ENCODE results near the gene NCDN.
"Not testable (repeated sequence)": the region's sequence is repeated elsewhere in the genome, so short reads cannot be mapped to it uniquely, and the experiment has no call there.

Gene NCDN

GRCh38 chr1:35571263-35571662, 13.7 kb downstream of the NCDN start:
- H3K27me3 ChIP-seq (ENCODE audit: insufficient read depth, low read length), result peaks cover 67% of the 10 kb centered on the region
- H3K9me3 ChIP-seq (ENCODE audit: insufficient read depth, low read depth, low read length), result no peaks in the 10 kb centered on the region
- no peak overlapping the region for H3K9ac ChIP-seq (ENCODE audit: low read depth, low read length)
- WGBS, result 87% methylated on average over 8 of the region's 8 CpGs
- no peak overlapping the region for H3K27ac ChIP-seq (ENCODE audit: low read depth, low read length)
- 0 out of 2 replicates have a peak, but pooled peaks cover under 1% of the 10 kb centered on the region for H3K4me1 ChIP-seq (ENCODE audit: insufficient read depth, low read length)
- no peak overlapping the region for H3K4me3 ChIP-seq (ENCODE audit: low read length)
- peaks cover 7% of the 10 kb centered on the region for H3K36me3 ChIP-seq (ENCODE audit: insufficient read depth, low read length)

DNA sequence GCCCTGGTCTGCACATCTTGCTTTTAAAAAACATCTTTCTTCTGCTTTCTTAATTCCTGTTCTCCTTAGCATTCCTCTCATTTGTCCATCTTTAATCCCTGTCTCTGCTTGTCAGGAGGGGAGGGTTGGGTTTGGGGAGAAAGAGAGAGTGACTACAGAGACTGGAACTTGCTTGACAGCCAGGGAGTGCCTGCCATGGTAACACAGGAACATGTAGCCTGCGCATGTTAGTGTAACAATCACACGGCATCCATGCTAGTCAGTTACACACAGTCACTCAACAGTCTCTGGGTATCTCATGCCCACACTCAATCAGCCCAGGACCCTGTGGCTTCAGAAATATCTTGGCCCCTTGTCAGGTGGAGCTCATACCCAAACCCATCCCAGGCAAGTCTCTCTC, 14.7 kb downstream of the NCDN start:
- Histone ChIP-seq H3K4me3 (ENCODE audit: low read length) (no peak overlapping the region), H3K27ac (ENCODE audit: low read depth, low read length) (no peak overlapping the region), H3K4me1 (ENCODE audit: insufficient read depth, low read length) (0 out of 2 replicates have a peak, but pooled peaks cover 2% of the 10 kb centered on the region), H3K9ac (ENCODE audit: low read depth, low read length) (no peak overlapping the region), H3K27me3 (ENCODE audit: insufficient read depth, low read length) (peaks cover 77% of the 10 kb centered on the region), H3K9me3 (ENCODE audit: insufficient read depth, low read depth, low read length) (no peaks in the 10 kb centered on the region), H3K36me3 (ENCODE audit: insufficient read depth, low read length) (no peaks in the 10 kb centered on the region)
- WGBS, result 93% methylated on average over 2 of the region's 2 CpGs

DNA sequence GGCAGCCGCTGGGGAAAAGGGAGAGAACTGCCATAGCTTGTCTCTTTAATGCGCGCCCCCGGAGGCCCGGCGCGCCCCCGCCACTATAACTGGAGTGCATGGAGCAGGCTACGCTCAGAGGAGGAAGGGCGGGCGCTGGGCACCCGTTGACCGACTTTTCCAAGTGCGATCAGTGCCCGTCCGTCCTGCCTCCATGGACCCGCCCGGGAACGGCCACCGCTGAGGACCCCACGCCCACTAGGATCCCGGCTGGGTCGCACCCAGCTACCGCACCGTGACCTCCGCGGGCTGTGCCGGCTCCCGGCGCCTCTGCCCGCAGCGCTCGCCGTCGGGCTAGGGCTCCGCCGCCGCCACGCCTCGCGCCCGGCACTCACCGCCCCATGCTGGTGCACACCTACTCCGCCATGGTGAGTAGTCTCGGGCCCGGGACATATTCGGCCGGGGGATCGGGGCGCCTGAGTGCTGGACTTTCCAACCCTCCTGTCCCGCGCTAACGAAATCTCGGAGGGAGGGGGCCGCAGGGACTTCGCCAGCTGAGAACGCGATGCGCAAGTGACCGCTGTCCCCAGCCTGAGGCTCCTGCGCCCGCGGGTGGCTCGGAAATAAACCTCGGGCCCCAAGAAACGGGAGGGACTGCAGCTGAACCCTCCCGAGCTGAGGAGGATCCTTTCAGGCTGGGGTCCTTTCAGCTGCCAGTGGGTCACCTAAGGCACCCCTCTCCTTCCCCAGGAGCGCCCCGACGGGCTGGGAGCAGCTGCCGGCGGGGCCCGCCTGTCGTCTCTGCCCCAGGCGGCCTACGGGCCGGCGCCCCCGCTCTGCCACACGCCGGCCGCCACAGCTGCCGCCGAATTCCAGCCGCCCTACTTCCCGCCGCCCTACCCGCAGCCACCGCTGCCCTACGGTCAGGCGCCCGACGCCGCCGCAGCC, 15.9 kb downstream of the NCDN start, which contains the start of gene TFAP2E:
Gene TFAP2E, plus strand, starts transcription at position 117 of the 927 bp plus-strand sequence. Its CDS starts 264 bp downstream, at position 381.
- H3K9ac ChIP-seq (ENCODE audit: low read depth, low read length), result 0 out of 2 replicates have a peak within 1 kb of the TSS, but pooled peaks have one; percentile 25
- 2% methylated on average over 95 of the region's 95 CpGs for WGBS
- H3K4me3 ChIP-seq (ENCODE audit: low read length), result peak within 1 kb of the TSS; percentile 62
- H3K36me3 ChIP-seq (ENCODE audit: insufficient read depth, low read length), result no peaks in the 10 kb centered on the region
- peaks cover 89% of the 10 kb centered on the region for H3K27me3 ChIP-seq (ENCODE audit: insufficient read depth, low read length)
- H3K4me1 ChIP-seq (ENCODE audit: insufficient read depth, low read length), result 0 out of 2 replicates have a peak, but pooled peaks cover 2% of the 10 kb centered on the region
- H3K9me3 ChIP-seq (ENCODE audit: insufficient read depth, low read depth, low read length), result no peaks in the 10 kb centered on the region
- H3K27ac ChIP-seq (ENCODE audit: low read depth, low read length), result no peak within 1 kb of the TSS

GRCh38 chr1:35574125-35574654, 16.6 kb downstream of the NCDN start:
- peaks cover 95% of the 10 kb centered on the region for H3K27me3 ChIP-seq (ENCODE audit: insufficient read depth, low read length)
- H3K4me3 ChIP-seq (ENCODE audit: low read length), result peak overlapping the region; percentile 62
- no peak overlapping the region for H3K27ac ChIP-seq (ENCODE audit: low read depth, low read length)
- WGBS, result 26% methylated on average over 48 of the region's 48 CpGs
- H3K9ac ChIP-seq (ENCODE audit: low read depth, low read length), result no peak overlapping the region
- no peaks in the 10 kb centered on the region for H3K36me3 ChIP-seq (ENCODE audit: insufficient read depth, low read length)
- H3K4me1 ChIP-seq (ENCODE audit: insufficient read depth, low read length), result 0 out of 2 replicates have a peak, but pooled peaks cover 2% of the 10 kb centered on the region
- H3K9me3 ChIP-seq (ENCODE audit: insufficient read depth, low read depth, low read length), result no peaks in the 10 kb centered on the region

DNA sequence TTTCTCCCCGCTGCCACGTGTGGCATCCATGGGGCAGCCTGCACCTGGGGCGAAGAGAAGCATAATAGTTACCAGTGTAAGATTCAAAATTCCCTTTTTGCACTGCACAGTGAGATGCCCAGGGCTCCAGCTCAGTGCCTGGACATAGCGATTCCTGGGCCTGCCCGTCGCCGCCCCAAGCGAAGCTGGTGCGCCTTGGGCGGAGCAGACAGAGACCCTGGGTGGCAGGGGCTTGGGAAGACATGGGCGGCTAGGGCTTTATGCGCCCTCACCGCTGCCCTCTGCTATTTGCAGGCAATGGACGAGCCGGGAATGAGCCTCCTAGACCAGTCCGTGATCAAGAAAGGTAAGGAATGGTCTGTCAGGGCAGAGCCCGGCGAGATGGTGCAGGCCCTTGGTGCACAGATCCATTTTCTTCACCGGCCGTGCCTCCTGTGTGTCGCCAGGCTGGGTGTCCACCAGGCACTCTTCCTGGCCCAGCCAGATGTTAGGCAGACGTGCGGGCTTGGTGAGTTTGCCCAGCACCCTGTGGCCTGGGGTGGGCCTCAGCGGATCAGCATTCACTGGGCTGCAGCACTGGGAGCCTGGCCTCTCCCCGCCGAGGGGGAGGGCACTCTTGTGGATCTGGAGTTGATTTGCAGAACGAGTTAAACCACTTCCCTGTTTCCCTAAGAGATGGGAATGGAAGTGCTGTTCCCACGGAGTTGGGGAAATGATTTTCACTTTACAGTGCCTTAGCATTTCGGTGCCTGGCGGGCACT, 17.2 kb downstream of the NCDN start:
- H3K27me3 ChIP-seq (ENCODE audit: insufficient read depth, low read length), result peaks cover 96% of the 10 kb centered on the region
- 0 out of 2 replicates have a peak, but pooled peaks cover 2% of the 10 kb centered on the region for H3K4me1 ChIP-seq (ENCODE audit: insufficient read depth, low read length)
- no peaks in the 10 kb centered on the region for H3K9me3 ChIP-seq (ENCODE audit: insufficient read depth, low read depth, low read length)
- no peak overlapping the region for H3K9ac ChIP-seq (ENCODE audit: low read depth, low read length)
- no peaks in the 10 kb centered on the region for H3K36me3 ChIP-seq (ENCODE audit: insufficient read depth, low read length)
- H3K4me3 ChIP-seq (ENCODE audit: low read length), result peak overlapping the region; percentile 62; the same call in 1 of the 2 replicates
- 65% methylated on average over 30 of the region's 30 CpGs for WGBS
- H3K27ac ChIP-seq (ENCODE audit: low read depth, low read length), result no peak overlapping the region

GRCh38 chr1:35575416-35575958, 17.9 kb downstream of the NCDN start:
- no peak overlapping the region for H3K27ac ChIP-seq (ENCODE audit: low read depth, low read length)
- peaks cover 89% of the 10 kb centered on the region for H3K27me3 ChIP-seq (ENCODE audit: insufficient read depth, low read length)
- H3K4me1 ChIP-seq (ENCODE audit: insufficient read depth, low read length), result 0 out of 2 replicates have a peak, but pooled peaks cover 2% of the 10 kb centered on the region
- H3K4me3 ChIP-seq (ENCODE audit: low read length), result no peak overlapping the region
- no peak overlapping the region for H3K9ac ChIP-seq (ENCODE audit: low read depth, low read length)
- no peaks in the 10 kb centered on the region for H3K9me3 ChIP-seq (ENCODE audit: insufficient read depth, low read depth, low read length)
- no peaks in the 10 kb centered on the region for H3K36me3 ChIP-seq (ENCODE audit: insufficient read depth, low read length)
- WGBS, result 84% methylated on average over 5 of the region's 5 CpGs

GRCh38 chr1:35576061-35576765, 18.6 kb downstream of the NCDN start:
- H3K27me3 ChIP-seq (ENCODE audit: insufficient read depth, low read length), result peaks cover 82% of the 10 kb centered on the region
- 50% methylated on average over 10 of the region's 10 CpGs for WGBS
- H3K9me3 ChIP-seq (ENCODE audit: insufficient read depth, low read depth, low read length), result no peaks in the 10 kb centered on the region
- no peak overlapping the region; the same call in 1 of the 2 replicates for H3K4me3 ChIP-seq (ENCODE audit: low read length)
- no peak overlapping the region for H3K27ac ChIP-seq (ENCODE audit: low read depth, low read length)
- H3K36me3 ChIP-seq (ENCODE audit: insufficient read depth, low read length), result no peaks in the 10 kb centered on the region
- H3K9ac ChIP-seq (ENCODE audit: low read depth, low read length), result no peak overlapping the region
- 0 out of 2 replicates have a peak, but pooled peaks cover 2% of the 10 kb centered on the region for H3K4me1 ChIP-seq (ENCODE audit: insufficient read depth, low read length)

DNA sequence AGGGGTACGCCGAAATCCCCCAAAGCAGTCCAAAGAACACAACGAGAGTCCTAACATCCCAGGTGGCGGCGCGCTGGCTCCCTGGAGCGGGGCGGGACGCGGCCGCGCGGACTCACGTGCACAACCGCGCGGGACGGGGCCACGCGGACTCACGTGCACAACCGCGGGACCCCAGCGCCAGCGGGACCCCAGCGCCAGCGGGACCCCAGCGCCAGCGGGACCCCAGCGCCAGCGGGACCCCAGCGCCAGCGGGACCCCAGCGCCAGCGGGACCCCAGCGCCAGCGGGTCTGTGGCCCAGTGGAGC, 19.1 kb downstream of the NCDN start:
- H3K4me1 ChIP-seq (ENCODE audit: insufficient read depth, low read length); H3K9me3 ChIP-seq (ENCODE audit: insufficient read depth, low read depth, low read length); H3K36me3 ChIP-seq (ENCODE audit: insufficient read depth, low read length); H3K9ac ChIP-seq (ENCODE audit: low read depth, low read length); H3K27ac ChIP-seq (ENCODE audit: low read depth, low read length): not testable (repeated sequence)
- 15% methylated on average over 37 of the region's 37 CpGs for WGBS
- peaks cover 77% of the 10 kb centered on the region for H3K27me3 ChIP-seq (ENCODE audit: insufficient read depth, low read length)
- H3K4me3 ChIP-seq (ENCODE audit: low read length), result peak overlapping the region; percentile 63; the same call in 1 of the 2 replicates

DNA sequence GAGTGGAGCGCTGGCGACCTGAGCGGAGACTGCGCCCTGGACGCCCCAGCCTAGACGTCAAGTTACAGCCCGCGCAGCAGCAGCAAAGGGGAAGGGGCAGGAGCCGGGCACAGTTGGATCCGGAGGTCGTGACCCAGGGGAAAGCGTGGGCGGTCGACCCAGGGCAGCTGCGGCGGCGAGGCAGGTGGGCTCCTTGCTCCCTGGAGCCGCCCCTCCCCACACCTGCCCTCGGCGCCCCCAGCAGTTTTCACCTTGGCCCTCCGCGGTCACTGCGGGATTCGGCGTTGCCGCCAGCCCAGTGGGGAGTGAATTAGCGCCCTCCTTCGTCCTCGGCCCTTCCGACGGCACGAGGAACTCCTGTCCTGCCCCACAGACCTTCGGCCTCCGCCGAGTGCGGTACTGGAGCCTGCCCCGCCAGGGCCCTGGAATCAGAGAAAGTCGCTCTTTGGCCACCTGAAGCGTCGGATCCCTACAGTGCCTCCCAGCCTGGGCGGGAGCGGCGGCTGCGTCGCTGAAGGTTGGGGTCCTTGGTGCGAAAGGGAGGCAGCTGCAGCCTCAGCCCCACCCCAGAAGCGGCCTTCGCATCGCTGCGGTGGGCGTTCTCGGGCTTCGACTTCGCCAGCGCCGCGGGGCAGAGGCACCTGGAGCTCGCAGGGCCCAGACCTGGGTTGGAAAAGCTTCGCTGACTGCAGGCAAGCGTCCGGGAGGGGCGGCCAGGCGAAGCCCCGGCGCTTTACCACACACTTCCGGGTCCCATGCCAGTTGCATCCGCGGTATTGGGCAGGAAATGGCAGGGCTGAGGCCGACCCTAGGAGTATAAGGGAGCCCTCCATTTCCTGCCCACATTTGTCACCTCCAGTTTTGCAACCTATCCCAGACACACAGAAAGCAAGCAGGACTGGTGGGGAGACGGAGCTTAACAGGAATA, 19.7 kb downstream of the NCDN start:
- peak overlapping the region; percentile 63 for H3K4me3 ChIP-seq (ENCODE audit: low read length)
- 2% methylated on average over 70 of the region's 70 CpGs for WGBS
- no peak overlapping the region; the same call in 1 of the 2 replicates for H3K9ac ChIP-seq (ENCODE audit: low read depth, low read length)
- H3K9me3 ChIP-seq (ENCODE audit: insufficient read depth, low read depth, low read length), result no peaks in the 10 kb centered on the region
- no peaks in the 10 kb centered on the region for H3K36me3 ChIP-seq (ENCODE audit: insufficient read depth, low read length)
- 0 out of 2 replicates have a peak, but pooled peaks cover 2% of the 10 kb centered on the region for H3K4me1 ChIP-seq (ENCODE audit: insufficient read depth, low read length)
- peaks cover 71% of the 10 kb centered on the region for H3K27me3 ChIP-seq (ENCODE audit: insufficient read depth, low read length)
- H3K27ac ChIP-seq (ENCODE audit: low read depth, low read length), result no peak overlapping the region
